IgD-negative memory B cell (primary cell): Measurements from ENCODE around the gene DUSP6. TPM values are rescaled to one million over a fixed set of nuclear protein-coding genes. Genes with fewer than 3 reads are reported as not detected.
A peak's percentile ranks its signal among the peaks of the same experiment; 100 is the strongest.

Source experiments
- H3K27ac Mint-ChIP-seq, 3 donors: one replicate each; pipeline ENCODE4 v1.8.0; 2020 to 2022; ENCODE audit warnings: mild to moderate bottlenecking in 3 of 3, mixed read lengths in 3 of 3, moderate library complexity in 1 of 3
- H3K27me3 Mint-ChIP-seq: one replicate; pipeline ENCODE4 v1.8.0; 2021; ENCODE audit warnings: mixed read lengths
- H3K36me3 Mint-ChIP-seq: one replicate; pipeline ENCODE4 v1.8.0; 2020; ENCODE audit warnings: mild to moderate bottlenecking, mixed read lengths
- H3K4me1 Mint-ChIP-seq, 3 donors: one replicate each; pipeline ENCODE4 v1.8.0; 2020 to 2022; ENCODE audit warnings: mixed read lengths in 3 of 3, mild to moderate bottlenecking in 1 of 3
- H3K4me3 Mint-ChIP-seq, 4 donors: one replicate each; pipeline ENCODE4 v1.8.0; 2020 to 2022; ENCODE audit warnings: mild to moderate bottlenecking in 4 of 4, mixed read lengths in 4 of 4, moderate library complexity in 3 of 4
- H3K9me3 Mint-ChIP-seq, 3 donors: one replicate each; pipeline ENCODE4 v1.8.0; 2020 to 2021; ENCODE audit warnings: mixed read lengths in 3 of 3, mild to moderate bottlenecking in 1 of 3
- polyA plus RNA-seq: library from polyadenylated mRNA; unstranded; fragments of 300-500 nt; fragmentation: Illumina TruSeq; gene quantifications from one replicate; pipeline ENCODE4 v1.2.3, GENCODE V29; 2021

The DUSP6 gene
- polyA plus RNA-seq, 1 donor from 2014 or later: 7.7 TPM

- Mint-ChIP-seq H3K36me3 (no peaks in the 10 kb centered on the region), H3K27ac (no peak overlapping the region), H3K27me3 (peaks cover 1% of the 10 kb centered on the region), H3K9me3 (no peaks in the 10 kb centered on the region), H3K4me1 (no peaks in the 10 kb centered on the region), H3K4me3 (no peak overlapping the region)
Measured at GRCh38 chr12:89383235-89384049, 31.1 kb upstream of the DUSP6 start.

- H3K4me3 Mint-ChIP-seq: no peak overlapping the region
- H3K36me3 Mint-ChIP-seq: no peaks in the 10 kb centered on the region
- H3K27ac Mint-ChIP-seq: no peak overlapping the region
Measured at GRCh38 chr12:89382328-89382727, 30.0 kb upstream of the DUSP6 start.

GRCh38 chr12:89379839-89380467 lies 27.7 kb upstream of the DUSP6 start:
- no peaks in the 10 kb centered on the region for H3K27me3 Mint-ChIP-seq
- no peak overlapping the region for H3K27ac Mint-ChIP-seq
- peaks cover 0 to 2% (median 0%) of the 10 kb centered on the region in 3 donors for H3K9me3 Mint-ChIP-seq
- no peak overlapping the region for H3K4me3 Mint-ChIP-seq
- no peaks in the 10 kb centered on the region for H3K36me3 Mint-ChIP-seq
- H3K4me1 Mint-ChIP-seq: no peaks in the 10 kb centered on the region

More at GRCh38 chr12:89382328-89382727, 30.0 kb upstream of the DUSP6 start:
- Mint-ChIP-seq H3K9me3 (peaks cover 0 to 2% (median 0%) of the 10 kb centered on the region in 3 donors), H3K4me1 (no peaks in the 10 kb centered on the region), H3K27me3 (no peaks in the 10 kb centered on the region)

GRCh38 chr12:89379148-89379838 lies 27.0 kb upstream of the DUSP6 start:
- Mint-ChIP-seq H3K36me3 (no peaks in the 10 kb centered on the region), H3K4me1 (no peaks in the 10 kb centered on the region), H3K9me3 (peaks cover 0 to 2% (median 0%) of the 10 kb centered on the region in 3 donors), H3K27me3 (no peaks in the 10 kb centered on the region), H3K27ac (no peak overlapping the region), H3K4me3 (no peak overlapping the region)

- Mint-ChIP-seq H3K9me3 (peaks cover 0 to 2% (median 0%) of the 10 kb centered on the region in 3 donors), H3K36me3 (no peaks in the 10 kb centered on the region), H3K4me3 (no peak overlapping the region), H3K27ac (peak overlapping the region in 1 of 3 donors; percentile 78), H3K4me1 (peaks cover 0 to 1% (median 0%) of the 10 kb centered on the region in 3 donors), H3K27me3 (no peaks in the 10 kb centered on the region)
Measured at GRCh38 chr12:89376844-89377243, 24.5 kb upstream of the DUSP6 start.

- no peaks in the 10 kb centered on the region for H3K27me3 Mint-ChIP-seq
- no peak overlapping the region for H3K4me3 Mint-ChIP-seq
- H3K9me3 Mint-ChIP-seq: peaks cover 0 to 2% (median 0%) of the 10 kb centered on the region in 3 donors
- H3K4me1 Mint-ChIP-seq: peaks cover 0 to 1% (median 0%) of the 10 kb centered on the region in 3 donors
- no peaks in the 10 kb centered on the region for H3K36me3 Mint-ChIP-seq
- peak overlapping the region in 1 of 3 donors; percentile 15 for H3K27ac Mint-ChIP-seq
Measured at GRCh38 chr12:89376202-89376529, 23.9 kb upstream of the DUSP6 start.

GRCh38 chr12:89373763-89374572 lies 21.7 kb upstream of the DUSP6 start:
- H3K4me3 Mint-ChIP-seq: no peak overlapping the region
- H3K27me3 Mint-ChIP-seq: no peaks in the 10 kb centered on the region
- no peak overlapping the region for H3K27ac Mint-ChIP-seq
- H3K4me1 Mint-ChIP-seq: peaks cover 0 to 1% (median 0%) of the 10 kb centered on the region in 3 donors
- peaks cover 3% of the 10 kb centered on the region for H3K36me3 Mint-ChIP-seq
- peaks cover 0 to 2% (median 0%) of the 10 kb centered on the region in 3 donors for H3K9me3 Mint-ChIP-seq

GRCh38 chr12:89372584-89373370 lies 20.5 kb upstream of the DUSP6 start:
- Mint-ChIP-seq H3K4me3 (no peak overlapping the region), H3K27ac (no peak overlapping the region), H3K4me1 (peaks cover 0 to 4% (median 3%) of the 10 kb centered on the region in 3 donors), H3K36me3 (peaks cover 5% of the 10 kb centered on the region), H3K9me3 (peaks cover 0 to 2% (median 0%) of the 10 kb centered on the region in 3 donors), H3K27me3 (no peaks in the 10 kb centered on the region)

- Mint-ChIP-seq H3K27me3 (no peaks in the 10 kb centered on the region), H3K4me3 (no peak overlapping the region), H3K9me3 (no peaks in the 10 kb centered on the region), H3K4me1 (peaks cover 0 to 4% (median 4%) of the 10 kb centered on the region in 3 donors), H3K27ac (no peak overlapping the region), H3K36me3 (peaks cover 5% of the 10 kb centered on the region)
Measured at GRCh38 chr12:89370850-89371249, 18.5 kb upstream of the DUSP6 start.

GRCh38 chr12:89370421-89370831 lies 18.1 kb upstream of the DUSP6 start:
- Mint-ChIP-seq H3K36me3 (peaks cover 5% of the 10 kb centered on the region), H3K4me1 (peaks cover 0 to 4% (median 4%) of the 10 kb centered on the region in 3 donors), H3K27me3 (no peaks in the 10 kb centered on the region), H3K27ac (no peak overlapping the region), H3K4me3 (no peak overlapping the region), H3K9me3 (no peaks in the 10 kb centered on the region)

- Mint-ChIP-seq H3K4me3 (no peak overlapping the region), H3K27ac (no peak overlapping the region), H3K9me3 (no peaks in the 10 kb centered on the region), H3K27me3 (no peaks in the 10 kb centered on the region), H3K36me3 (peaks cover 5% of the 10 kb centered on the region), H3K4me1 (peaks cover 0 to 4% (median 4%) of the 10 kb centered on the region in 3 donors)
Measured at GRCh38 chr12:89369166-89369565, 16.9 kb upstream of the DUSP6 start.

- peaks cover 5% of the 10 kb centered on the region for H3K36me3 Mint-ChIP-seq
- H3K27ac Mint-ChIP-seq: no peak overlapping the region
- no peak overlapping the region for H3K4me3 Mint-ChIP-seq
- H3K9me3 Mint-ChIP-seq: no peaks in the 10 kb centered on the region
- no peaks in the 10 kb centered on the region for H3K27me3 Mint-ChIP-seq
- peaks cover 0 to 4% (median 4%) of the 10 kb centered on the region in 3 donors for H3K4me1 Mint-ChIP-seq
Measured at GRCh38 chr12:89368391-89368790, 16.1 kb upstream of the DUSP6 start.

GRCh38 chr12:89366676-89367364 lies 14.5 kb upstream of the DUSP6 start:
- no peak overlapping the region for H3K27ac Mint-ChIP-seq
- peaks cover 0 to 4% (median 2%) of the 10 kb centered on the region in 3 donors for H3K4me1 Mint-ChIP-seq

More at GRCh38 chr12:89366676-89367364, 14.5 kb upstream of the DUSP6 start:
- no peak overlapping the region for H3K4me3 Mint-ChIP-seq
- H3K36me3 Mint-ChIP-seq: peaks cover 5% of the 10 kb centered on the region
- H3K27me3 Mint-ChIP-seq: no peaks in the 10 kb centered on the region
- H3K9me3 Mint-ChIP-seq: no peaks in the 10 kb centered on the region
